Common myeloid progenitor, CD34-positive (primary cell): ENCODE data around the gene PEX10.

Experiments
- CTCF ChIA-PET: fragments of 350-600 bp; sonication (Branson Sonifier 250); formaldehyde crosslinking; loops from one replicate; lab custom pipeline; 2021; ENCODE audit warnings: antibody characterized with exemption; lab: Charles Lee
- POLR2A ChIA-PET: fragments of 350-600 bp; sonication (Branson Sonifier 250); formaldehyde crosslinking; loops from one replicate; lab custom pipeline; 2021; ENCODE audit warnings: antibody characterized with exemption; lab: Charles Lee
- DNase-seq, 3 donors: peaks; one replicate each; pipeline versions ENCODE4 v3.0.0 to v3.0.0-alpha.2; 2013
- H3K27ac ChIP-seq, 2 experiments: 1 replicate in 1 of 2; 2 replicates in 1 of 2; pipeline ENCODE4 v1.7.0; 2013; ENCODE audit warnings: inconsistent platforms in 2 of 2, low read length in 2 of 2, mild to moderate bottlenecking in 2 of 2, low read depth in 1 of 2, moderate library complexity in 1 of 2; ENCODE audit not compliant: severe bottlenecking in 2 of 2, insufficient read depth in 1 of 2, poor library complexity in 1 of 2
- H3K27me3 ChIP-seq, 5 experiments: replicated peaks in 2 of 5; 1 replicate in 3 of 5; 2 replicates in 2 of 5; pipeline versions ENCODE4 v1.6.1 to v1.7.0; 2013; ENCODE audit warnings: low read length in 4 of 5, mild to moderate bottlenecking in 2 of 5, moderate library complexity in 2 of 5, inconsistent platforms in 1 of 5; ENCODE audit not compliant: insufficient read depth in 5 of 5, control insufficient read depth in 4 of 5
- H3K36me3 ChIP-seq, 4 experiments: 1 replicate in 2 of 4; 2 replicates in 2 of 4; pipeline versions ENCODE4 v1.6.1 to v1.7.0; 2013; ENCODE audit warnings: low read length in 3 of 4, control low read depth in 1 of 4, mild to moderate bottlenecking in 1 of 4; ENCODE audit not compliant: control insufficient read depth in 4 of 4, insufficient read depth in 4 of 4
- H3K4me1 ChIP-seq, 4 experiments: 1 replicate in 3 of 4; 2 replicates in 1 of 4; pipeline versions ENCODE4 v1.6.1 to v1.7.1; 2013; ENCODE audit warnings: low read length in 3 of 4, mild to moderate bottlenecking in 3 of 4, control low read depth in 1 of 4, inconsistent platforms in 1 of 4, moderate library complexity in 1 of 4; ENCODE audit not compliant: control insufficient read depth in 4 of 4, insufficient read depth in 4 of 4; ENCODE audit errors: control extremely low read depth in 1 of 4
- H3K4me3 ChIP-seq, 7 experiments: 1 replicate in 4 of 7; 2 replicates in 3 of 7; pipeline versions ENCODE4 v1.5.1 to v1.7.0; 2013; ENCODE audit warnings: mild to moderate bottlenecking in 7 of 7, low read length in 6 of 7, moderate library complexity in 6 of 7, inconsistent platforms in 2 of 7, low read depth in 2 of 7, control low read depth in 1 of 7; ENCODE audit not compliant: insufficient read depth in 4 of 7, control insufficient read depth in 1 of 7; ENCODE audit errors: extremely low read depth in 1 of 7
- H3K9me3 ChIP-seq, 5 experiments: 1 replicate in 4 of 5; 2 replicates in 1 of 5; pipeline versions ENCODE4 v1.6.1 to v1.7.1; 2013; ENCODE audit warnings: low read length in 4 of 5, mild to moderate bottlenecking in 2 of 5, inconsistent platforms in 1 of 5, low read depth in 1 of 5, moderate library complexity in 1 of 5; ENCODE audit not compliant: control insufficient read depth in 4 of 5, insufficient read depth in 2 of 5; ENCODE audit errors: control extremely low read depth in 1 of 5
- WGBS: methylation state at CpG from one replicate; pipeline ENCODE4 v1.1.5; 2013; ENCODE audit not compliant: insufficient coverage; 5-methylcytosine and 5-hydroxymethylcytosine counted together

PEX10 gene

GRCh38 chr1:2413495-2414296 lies 1.3 kb upstream of the PEX10 start:
- ChIA-PET CTCF (interaction anchor here (0.9 to 1.4 kb wide), 3 partner anchors 21 to 148 kb away, joined by 3 to 10 read pairs (median 3); no protein-coding TSS in a partner anchor), POLR2A (interaction anchor here (1.1 kb wide), 1 partner anchor 134 kb away, joined by 5 read pairs; no protein-coding TSS in a partner anchor)
- no peaks in the 10 kb centered on the region for H3K9me3 ChIP-seq
- H3K27ac ChIP-seq, result peak overlapping the region in 1 of 2 experiments; percentile 49
- peak overlapping the region in 6 of 7 experiments; percentile 13 to 94 (median 82) for H3K4me3 ChIP-seq
- no peak for DNase-seq
- peaks cover 0 to 14% (median 0%) of the 10 kb centered on the region in 5 experiments for H3K27me3 ChIP-seq
- 54% methylated on average over 23 of the region's 28 CpGs for WGBS
- H3K4me1 ChIP-seq, result peaks cover 0 to 51% (median 50%) of the 10 kb centered on the region in 4 experiments
- peaks cover 0 to 18% (median 9%) of the 10 kb centered on the region in 4 experiments for H3K36me3 ChIP-seq

- DNase-seq, result no peak
- CTCF ChIA-PET, result interaction anchor here (0.9 to 1.4 kb wide), 3 partner anchors 21 to 149 kb away, joined by 3 to 10 read pairs (median 3); no protein-coding TSS in a partner anchor
- POLR2A ChIA-PET, result interaction anchor here (0.7 to 1.1 kb wide), 2 partner anchors 17 to 134 kb away, joined by 3 to 5 read pairs; no protein-coding TSS in a partner anchor
- 3% methylated on average over 52 of the region's 66 CpGs for WGBS
- Histone ChIP-seq H3K9me3 (no peaks in the 10 kb centered on the region), H3K36me3 (peaks cover 0 to 26% (median 13%) of the 10 kb centered on the region in 4 experiments), H3K27ac (peak overlapping the region in 1 of 2 experiments; percentile 49), H3K27me3 (peaks cover 0 to 7% (median 0%) of the 10 kb centered on the region in 5 experiments), H3K4me1 (peaks cover 0 to 51% (median 50%) of the 10 kb centered on the region in 4 experiments), H3K4me3 (peak overlapping the region; percentile 67 to 94 (median 84))
Observed at GRCh38 chr1:2412773-2413494, 570 bp upstream of the PEX10 start.

- Histone ChIP-seq H3K9me3 (no peaks in the 10 kb centered on the region), H3K27me3 (no peaks in the 10 kb centered on the region), H3K36me3 (peaks cover 0 to 35% (median 18%) of the 10 kb centered on the region in 4 experiments), H3K4me1 (peaks cover 0 to 49% (median 48%) of the 10 kb centered on the region in 4 experiments), H3K4me3 (peak overlapping the region; percentile 79 to 94 (median 90)), H3K27ac (peak overlapping the region; percentile 64 to 83)
- ChIA-PET POLR2A (no interaction called here), CTCF (no interaction called here)
- no peak for DNase-seq
- 5% methylated on average over 38 of the region's 38 CpGs for WGBS
Observed at GRCh38 chr1:2411801-2412394, 466 bp downstream of the PEX10 start.

- no peak for DNase-seq
- Histone ChIP-seq H3K4me1 (peaks cover 0 to 30% (median 28%) of the 10 kb centered on the region in 4 experiments), H3K36me3 (peaks cover 4 to 55% (median 33%) of the 10 kb centered on the region in 4 experiments), H3K27me3 (no peaks in the 10 kb centered on the region), H3K4me3 (no peak overlapping the region), H3K27ac (no peak overlapping the region), H3K9me3 (no peaks in the 10 kb centered on the region)
- 96% methylated on average over 12 of the region's 12 CpGs for WGBS
- ChIA-PET POLR2A (no interaction called here), CTCF (interaction anchor here (0.9 to 1.0 kb wide), 3 partner anchors 8 to 215 kb away, joined by 3 read pairs; partner anchors contain the start of gene PANK4)
Observed at GRCh38 chr1:2409745-2410144, 2.6 kb downstream of the PEX10 start.

GRCh38 chr1:2408859-2409276 lies 3.5 kb downstream of the PEX10 start:
- no peak for DNase-seq
- Histone ChIP-seq H3K4me3 (no peak overlapping the region), H3K4me1 (peaks cover 0 to 21% (median 19%) of the 10 kb centered on the region in 4 experiments), H3K9me3 (no peaks in the 10 kb centered on the region), H3K27me3 (no peaks in the 10 kb centered on the region), H3K36me3 (peaks cover 7 to 63% (median 42%) of the 10 kb centered on the region in 4 experiments), H3K27ac (no peak overlapping the region)
- ChIA-PET POLR2A (no interaction called here), CTCF (interaction anchor here (1.0 to 1.2 kb wide), 2 partner anchors 139 to 214 kb away, joined by 3 read pairs; no protein-coding TSS in a partner anchor)
- WGBS, result 95% methylated on average over 13 of the region's 13 CpGs

GRCh38 chr1:2408456-2408855 lies 3.9 kb downstream of the PEX10 start:
- ChIA-PET POLR2A (no interaction called here), CTCF (interaction anchor here (1.2 kb wide), 1 partner anchor 139 kb away, joined by 3 read pairs; no protein-coding TSS in a partner anchor)
- Histone ChIP-seq H3K36me3 (peaks cover 7 to 68% (median 45%) of the 10 kb centered on the region in 4 experiments), H3K27ac (no peak overlapping the region), H3K4me3 (no peak overlapping the region), H3K4me1 (peaks cover 0 to 17% (median 15%) of the 10 kb centered on the region in 4 experiments), H3K27me3 (no peaks in the 10 kb centered on the region), H3K9me3 (no peaks in the 10 kb centered on the region)
- no peak for DNase-seq
- 98% methylated on average over 21 of the region's 24 CpGs for WGBS
